Measurements from ENCODE around the gene MSH2. TPM values are rescaled to one million over a fixed set of nuclear protein-coding genes. Genes with fewer than 3 reads are reported as not detected.

The MSH2 gene
- total and polyA plus RNA-seq, 2 donors (not counting 3 experiments of a cell fraction or from before 2014, with no cell fraction given), result 9.7 to 30.5 TPM

GRCh38 chr2:47508080-47508479, 105.1 kb downstream of the MSH2 start:
- no peaks in the 10 kb centered on the region for H3K27me3 ChIP-seq (ENCODE audit: control insufficient read depth in 2 of 2, insufficient read depth in 2 of 2, low read length in 2 of 2)
- TF ChIP-seq GATA2 (IDR thresholded peaks at IDR 0.05; ENCODE audit: insufficient read depth, insufficient read length, low read depth, low read length) (no peak), POLR2A (IDR thresholded peaks at IDR 0.05; ENCODE audit: low read depth, low read length) (no peak), EZH2 (IDR thresholded peaks at IDR 0.05; ENCODE audit: borderline replicate concordance, low read depth, low read length, severe bottlenecking) (no peak), MAX (IDR thresholded peaks at IDR 0.05; ENCODE audit: insufficient read depth, insufficient read length) (no peak), JUN (IDR thresholded peaks at IDR 0.05; ENCODE audit: borderline replicate concordance, insufficient read depth, insufficient read length, low read depth) (no peak), MYC (IDR thresholded peaks at IDR 0.05; ENCODE audit: low read depth, low read length) (no peak)
- TF ChIP-seq, protein P1, sequence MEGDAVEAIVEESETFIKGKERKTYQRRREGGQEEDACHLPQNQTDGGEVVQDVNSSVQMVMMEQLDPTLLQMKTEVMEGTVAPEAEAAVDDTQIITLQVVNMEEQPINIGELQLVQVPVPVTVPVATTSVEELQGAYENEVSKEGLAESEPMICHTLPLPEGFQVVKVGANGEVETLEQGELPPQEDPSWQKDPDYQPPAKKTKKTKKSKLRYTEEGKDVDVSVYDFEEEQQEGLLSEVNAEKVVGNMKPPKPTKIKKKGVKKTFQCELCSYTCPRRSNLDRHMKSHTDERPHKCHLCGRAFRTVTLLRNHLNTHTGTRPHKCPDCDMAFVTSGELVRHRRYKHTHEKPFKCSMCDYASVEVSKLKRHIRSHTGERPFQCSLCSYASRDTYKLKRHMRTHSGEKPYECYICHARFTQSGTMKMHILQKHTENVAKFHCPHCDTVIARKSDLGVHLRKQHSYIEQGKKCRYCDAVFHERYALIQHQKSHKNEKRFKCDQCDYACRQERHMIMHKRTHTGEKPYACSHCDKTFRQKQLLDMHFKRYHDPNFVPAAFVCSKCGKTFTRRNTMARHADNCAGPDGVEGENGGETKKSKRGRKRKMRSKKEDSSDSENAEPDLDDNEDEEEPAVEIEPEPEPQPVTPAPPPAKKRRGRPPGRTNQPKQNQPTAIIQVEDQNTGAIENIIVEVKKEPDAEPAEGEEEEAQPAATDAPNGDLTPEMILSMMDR (IDR thresholded peaks at IDR 0.05; ENCODE audit: extremely low read depth in 1 of 2, insufficient read depth in 1 of 2, low read depth in 1 of 2, low read length in 2 of 2), result no peak
- peaks cover 18% of the 10 kb centered on the region for H3K4me1 ChIP-seq (ENCODE audit: control insufficient read depth, extremely low read depth, insufficient read depth, low read length)
- H3K36me3 ChIP-seq (ENCODE audit: control insufficient read depth in 2 of 2, extremely low read depth in 1 of 2, insufficient read depth in 2 of 2, low read length in 2 of 2), result no peaks in the 10 kb centered on the region
- ChIA-PET POLR2A (no interaction called here), CTCF (interaction anchor here (0.8 kb wide), 1 partner anchor 12 kb away, joined by 4 read pairs; no protein-coding TSS in a partner anchor)
- no peak overlapping the region for H3K9ac ChIP-seq (replicated peaks; ENCODE audit: extremely low read depth, insufficient read depth, low read length)
- no peaks in the 10 kb centered on the region for H4K20me1 ChIP-seq (replicated peaks; ENCODE audit: control insufficient read depth, extremely low read depth, insufficient read depth, low read length)
- DNase-seq (ENCODE audit: low read depth, low spot score) (no peak), FAIRE-seq (no peak)
- no peak overlapping the region for H3K4me3 ChIP-seq (replicated peaks in 1 of 3; ENCODE audit: insufficient read depth in 1 of 3, low read depth in 1 of 3, low read length in 3 of 3)
- H3K9me1 ChIP-seq (replicated peaks; ENCODE audit: control insufficient read depth, extremely low read depth, insufficient read depth, low read length), result no peaks in the 10 kb centered on the region
- dilution Hi-C loops (cut with MboI; ENCODE audit: extremely low pct_ligation_motif_present, low sequenced_read_pairs) (no loop called here), intact Hi-C loops (cut with micrococcal nuclease) (no loop called here)
- no TSS peak for BruUV-seq (replicated peaks)
- no peak overlapping the region for H2AFZ ChIP-seq (ENCODE audit: low read depth, low read length)
- H3K4me2 ChIP-seq (ENCODE audit: insufficient read depth, low read length), result no peak overlapping the region
- H3K9me3 ChIP-seq (replicated peaks; ENCODE audit: control insufficient read depth, insufficient read depth, low read length), result no peaks in the 10 kb centered on the region
- H3K79me2 ChIP-seq (ENCODE audit: control insufficient read depth, insufficient read depth, low read length), result no peaks in the 10 kb centered on the region
- no peak overlapping the region for H3K27ac ChIP-seq (ENCODE audit: insufficient read depth, low read depth, low read length)
